Liver (tissue), 9 donors: ENCODE measurements around the gene SRGAP3. TPM values are rescaled to one million over a fixed set of nuclear protein-coding genes. Genes with fewer than 3 reads are reported as not detected.

ENCODE experiments used
- DNase-seq: peaks from one replicate; pipeline ENCODE4 v3.0.0-alpha.2; 2017; ENCODE audit warnings: low spot score
- H3K27ac ChIP-seq, 2 donors: one replicate each; pipeline ENCODE4 v1.7.0; 2013; ENCODE audit warnings: inconsistent platforms in 2 of 2, low read length in 2 of 2, control low read depth in 1 of 2, low read depth in 1 of 2, mild to moderate bottlenecking in 1 of 2
- H3K27me3 ChIP-seq, 4 donors: one replicate each; pipeline versions ENCODE4 v1.6.1 to v1.7.0; 2013; ENCODE audit warnings: low read length in 3 of 4, inconsistent platforms in 1 of 4, mild to moderate bottlenecking in 1 of 4, moderate library complexity in 1 of 4; ENCODE audit not compliant: control insufficient read depth in 4 of 4, insufficient read depth in 4 of 4
- H3K36me3 ChIP-seq, 4 donors: one replicate each; pipeline versions ENCODE4 v1.6.1 to v1.7.0; 2013; ENCODE audit warnings: low read length in 3 of 4, mild to moderate bottlenecking in 3 of 4, low read depth in 1 of 4, moderate library complexity in 1 of 4; ENCODE audit not compliant: control insufficient read depth in 4 of 4, insufficient read depth in 3 of 4
- H3K4me1 ChIP-seq, 4 donors: one replicate each; pipeline versions ENCODE4 v1.6.1 to v1.7.0; 2013; ENCODE audit warnings: low read length in 3 of 4, mild to moderate bottlenecking in 3 of 4, moderate library complexity in 1 of 4; ENCODE audit not compliant: control insufficient read depth in 4 of 4, insufficient read depth in 4 of 4
- H3K4me3 ChIP-seq, 3 donors: one replicate each; pipeline versions ENCODE4 v1.6.1 to v1.7.0; 2013; ENCODE audit warnings: low read length in 3 of 3, control low read depth in 1 of 3, low read depth in 1 of 3, mild to moderate bottlenecking in 1 of 3
- H3K9ac ChIP-seq, 2 donors: one replicate each; pipeline ENCODE4 v1.7.0; 2013; ENCODE audit warnings: low read length in 2 of 2, mild to moderate bottlenecking in 2 of 2, moderate library complexity in 2 of 2, control low read depth in 1 of 2, low read depth in 1 of 2
- H3K9me3 ChIP-seq, 4 donors: one replicate each; pipeline versions ENCODE4 v1.6.1 to v1.7.0; 2013; ENCODE audit warnings: low read length in 3 of 4; ENCODE audit not compliant: control insufficient read depth in 4 of 4
- ATF3 ChIP-seq: IDR thresholded peaks from 2 replicates; pipeline ENCODE4 v1.6.1; 2016; ENCODE audit warnings: antibody characterized with exemption
- CTCF ChIP-seq: fragments of 150-350 bp; IDR thresholded peaks from 2 replicates; pipeline ENCODE4 v1.5.1; 2017; ENCODE audit warnings: improper control_type of control experiment, low read depth, low read length; ENCODE audit not compliant: missing input control
- EGR1 ChIP-seq, 2 donors: IDR thresholded peaks; 2 replicates each; pipeline ENCODE4 v1.6.1; 2016 to 2018; ENCODE audit warnings: antibody characterized with exemption in 2 of 2, low read depth in 2 of 2
- FOXA1 ChIP-seq: IDR thresholded peaks from 2 replicates; pipeline ENCODE4 v1.6.1; 2016; ENCODE audit warnings: antibody characterized with exemption
- FOXA2 ChIP-seq: IDR thresholded peaks from 2 replicates; pipeline ENCODE4 v1.6.1; 2016; ENCODE audit warnings: antibody characterized with exemption
- GABPA ChIP-seq, 2 donors: IDR thresholded peaks in 1 of 2; conservative IDR thresholded peaks in 1 of 2; 2 replicates each; pipeline ENCODE4 v1.6.1; 2016; ENCODE audit warnings: antibody characterized with exemption in 2 of 2, mild to moderate bottlenecking in 1 of 2, moderate library complexity in 1 of 2
- HNF4A ChIP-seq, 2 donors: conservative IDR thresholded peaks; 2 replicates each; pipeline ENCODE4 v1.6.1; 2016; ENCODE audit warnings: antibody characterized with exemption in 2 of 2, mild to moderate bottlenecking in 2 of 2
- JUND ChIP-seq, 2 donors: IDR thresholded peaks; 2 replicates each; pipeline ENCODE4 v1.6.1; 2016; ENCODE audit warnings: antibody characterized with exemption in 2 of 2
- MAX ChIP-seq: IDR thresholded peaks from 2 replicates; pipeline ENCODE4 v1.6.1; 2016; ENCODE audit warnings: antibody characterized with exemption
- NR2F2 ChIP-seq: IDR thresholded peaks from 2 replicates; pipeline ENCODE4 v1.6.1; 2016; ENCODE audit warnings: antibody characterized with exemption
- RAD21 ChIP-seq, 2 donors: IDR thresholded peaks; 2 replicates each; pipeline ENCODE4 v1.6.1; 2016; ENCODE audit warnings: antibody characterized with exemption in 2 of 2, mild to moderate bottlenecking in 2 of 2
- REST ChIP-seq: IDR thresholded peaks from 2 replicates; pipeline ENCODE4 v1.6.1; 2016; ENCODE audit warnings: antibody characterized with exemption, mild to moderate bottlenecking
- RXRA ChIP-seq, 2 donors: IDR thresholded peaks; 2 replicates each; pipeline ENCODE4 v1.6.1; 2017 to 2018; ENCODE audit warnings: antibody characterized with exemption in 2 of 2, mild to moderate bottlenecking in 1 of 2
- SP1 ChIP-seq: IDR thresholded peaks from 2 replicates; pipeline ENCODE4 v1.6.1; 2018; ENCODE audit warnings: antibody characterized with exemption, mild to moderate bottlenecking
- TAF1 ChIP-seq: conservative IDR thresholded peaks from 2 replicates; pipeline ENCODE4 v1.6.1; 2016; ENCODE audit warnings: antibody characterized with exemption, mild to moderate bottlenecking
- YY1 ChIP-seq: IDR thresholded peaks from 2 replicates; pipeline ENCODE4 v1.6.1; 2016; ENCODE audit warnings: antibody characterized with exemption, mild to moderate bottlenecking
- ZBTB33 ChIP-seq: IDR thresholded peaks from 2 replicates; pipeline ENCODE4 v1.6.1; 2016; ENCODE audit warnings: antibody characterized with exemption
- WGBS: extraction: QIAGEN DNeasy Blood & Tissue Kit; methylation state at CpG from one replicate; pipeline ENCODE4 v1.1.7; 2013; 5-methylcytosine and 5-hydroxymethylcytosine counted together
- polyA plus RNA-seq, 2 donors: library from polyadenylated mRNA; stranded (reverse) in 1 of 2; unstranded in 1 of 2; fragments of 200-250 nt in 1 of 2; fragments of >200 nt in 1 of 2; fragmentation: Nextera tagmentation in 1 of 2; extraction: Ambion mirVana in 1 of 2; gene quantifications; one replicate each; pipeline versions ENCODE4 v1.2.1 to v1.2.3, GENCODE V29; 2013 to 2015
- total RNA-seq, 2 donors: library from RNA; depleted of rRNA; stranded (reverse); fragments of >200 nt; gene quantifications; one replicate each; pipeline ENCODE4 v1.2.3, GENCODE V29; 2014
- donor health status: healthy.
- donor health status: healthy.
- donor health status: healthy.
- donor health status: healthy.
- donor health status: healthy.

SRGAP3 gene
- total and polyA plus RNA-seq, 4 donors: 0.61 to 4.2 (median 1.6) TPM

- Histone ChIP-seq H3K27ac (no peak overlapping the region), H3K4me3 (no peak overlapping the region), H3K27me3 (no peaks in the 10 kb centered on the region), H3K9ac (no peak overlapping the region), H3K4me1 (no peaks in the 10 kb centered on the region), H3K9me3 (no peaks in the 10 kb centered on the region), H3K36me3 (no peaks in the 10 kb centered on the region)
- no peak for DNase-seq
- WGBS: 89% methylated on average over 3 of the region's 3 CpGs
- no peak for TF ChIP-seq GABPA (IDR thresholded peaks at IDR 0.05 in 1 of 2, conservative IDR thresholded peaks at IDR 0.05 in 1 of 2)
- no peak for TF ChIP-seq YY1
- TF ChIP-seq RAD21 (IDR thresholded peaks at IDR 0.05): no peak
- TF ChIP-seq FOXA1: no peak
- TF ChIP-seq JUND (IDR thresholded peaks at IDR 0.05): no peak
- TF ChIP-seq REST: no peak
- TF ChIP-seq RXRA (IDR thresholded peaks at IDR 0.05): no peak
- TF ChIP-seq TAF1: no peak
- no peak for TF ChIP-seq HNF4A (conservative IDR thresholded peaks at IDR 0.05)
- no peak for TF ChIP-seq MAX
- TF ChIP-seq FOXA2: no peak
- TF ChIP-seq CTCF: no peak
- TF ChIP-seq EGR1 (IDR thresholded peaks at IDR 0.05; ENCODE audit: low read depth in 2 of 2): no peak
Measured at GRCh38 chr3:9293076-9293475, 43.6 kb upstream of the SRGAP3 start.

- H3K36me3 ChIP-seq: no peaks in the 10 kb centered on the region
- 93% methylated on average over 2 of the region's 2 CpGs for WGBS
Measured at GRCh38 chr3:9292516-9292915, 43.1 kb upstream of the SRGAP3 start.

More at GRCh38 chr3:9292516-9292915, 43.1 kb upstream of the SRGAP3 start:
- Histone ChIP-seq H3K9me3 (no peaks in the 10 kb centered on the region), H3K27ac (no peak overlapping the region), H3K4me1 (no peaks in the 10 kb centered on the region), H3K9ac (no peak overlapping the region), H3K4me3 (no peak overlapping the region), H3K27me3 (no peaks in the 10 kb centered on the region)
- no peak for TF ChIP-seq RAD21 (IDR thresholded peaks at IDR 0.05)
- TF ChIP-seq FOXA2: no peak
- TF ChIP-seq MAX: no peak
- TF ChIP-seq NR2F2: no peak
- no peak for TF ChIP-seq HNF4A (conservative IDR thresholded peaks at IDR 0.05)
- TF ChIP-seq JUND (IDR thresholded peaks at IDR 0.05): no peak
- TF ChIP-seq TAF1: no peak
- no peak for TF ChIP-seq SP1
- no peak for TF ChIP-seq ATF3
- TF ChIP-seq YY1: no peak
- TF ChIP-seq ZBTB33: no peak
- TF ChIP-seq CTCF: no peak
- no peak for TF ChIP-seq RXRA (IDR thresholded peaks at IDR 0.05)
- no peak for TF ChIP-seq FOXA1
- no peak for TF ChIP-seq EGR1 (IDR thresholded peaks at IDR 0.05; ENCODE audit: low read depth in 2 of 2)
- no peak for DNase-seq
